Endodermal cell (in vitro differentiated cells): ENCODE results near the gene SPOCK1. TPM values are rescaled to one million over a fixed set of nuclear protein-coding genes. Genes with fewer than 3 reads are reported as not detected.

Experiments
- DNase-seq: peaks from one replicate; pipeline ENCODE4 v3.0.0-alpha.2; 2017
- H3K27ac ChIP-seq: 2 replicates; pipeline ENCODE4 v1.5.1; 2013; ENCODE audit warnings: mild to moderate bottlenecking, low read depth, low read length, moderate library complexity
- H3K27me3 ChIP-seq: 2 replicates; pipeline ENCODE4 v1.6.1; 2013; ENCODE audit warnings: mild to moderate bottlenecking, low read length, moderate library complexity; ENCODE audit not compliant: insufficient read depth, control insufficient read depth, poor library complexity, severe bottlenecking
- H3K36me3 ChIP-seq: 2 replicates; pipeline ENCODE4 v1.7.0; 2013; ENCODE audit warnings: mild to moderate bottlenecking, low read length, moderate library complexity; ENCODE audit not compliant: control insufficient read depth, insufficient read depth
- H3K4me1 ChIP-seq: one replicate; pipeline ENCODE4 v1.7.0; 2013; ENCODE audit warnings: low read length; ENCODE audit not compliant: control insufficient read depth, insufficient read depth
- H3K4me3 ChIP-seq: 2 replicates; pipeline ENCODE4 v1.5.1; 2013; ENCODE audit warnings: mild to moderate bottlenecking, low read length, moderate library complexity
- H3K9ac ChIP-seq: 2 replicates; pipeline ENCODE4 v1.6.1; 2013; ENCODE audit warnings: mild to moderate bottlenecking, low read length, moderate library complexity; ENCODE audit not compliant: poor library complexity, severe bottlenecking; ENCODE audit errors: extremely low read depth
- H3K9me3 ChIP-seq: 2 replicates; pipeline ENCODE4 v1.6.1; 2013; ENCODE audit warnings: mild to moderate bottlenecking, low read length, moderate library complexity; ENCODE audit not compliant: control insufficient read depth
- H3K27ac Mint-ChIP-seq: 2 replicates; pipeline ENCODE4 v1.8.0; 2020; ENCODE audit warnings: mixed read lengths
- H3K27me3 Mint-ChIP-seq: 2 replicates; pipeline ENCODE4 v1.8.0; 2021; ENCODE audit warnings: mild to moderate bottlenecking, mixed read lengths; ENCODE audit not compliant: insufficient read depth
- H3K36me3 Mint-ChIP-seq: 2 replicates; pipeline ENCODE4 v1.8.0; 2020; ENCODE audit warnings: low read depth, mixed read lengths
- H3K4me1 Mint-ChIP-seq: 2 replicates; pipeline ENCODE4 v1.8.0; 2020; ENCODE audit warnings: mixed read lengths
- H3K4me3 Mint-ChIP-seq: 2 replicates; pipeline ENCODE4 v1.8.0; 2020; ENCODE audit warnings: mild to moderate bottlenecking, moderate library complexity, mixed read lengths
- H3K9me3 Mint-ChIP-seq: 2 replicates; pipeline ENCODE4 v1.8.0; 2020; ENCODE audit warnings: mild to moderate bottlenecking, mixed read lengths
- CTCF ChIP-seq: fragments of 200-600 bp; sonication (generic); conservative IDR thresholded peaks from 2 replicates; pipeline ENCODE4 v1.5.0; 2021; ENCODE audit warnings: antibody characterized with exemption, mild to moderate bottlenecking
- WGBS, 2 experiments: methylation state at CpG; one replicate each; pipeline versions ENCODE4 v1.1.5 to v1.1.7; 2013; ENCODE audit warnings: missing lambda C conversion rate in 2 of 2, mixed read lengths in 1 of 2; ENCODE audit not compliant: insufficient coverage in 1 of 2, insufficient read length in 1 of 2; 5-methylcytosine and 5-hydroxymethylcytosine counted together
- total RNA-seq, 2 donors: library from RNA; stranded (reverse); fragmentation: NEBNext Ultra II Directional in 1 of 2; extraction: Animal tissue kit (Norgen Biotek cat#: 25700) in 1 of 2; gene quantifications; 2 replicates in 1 of 2; 3 replicates in 1 of 2; pipeline ENCODE4 v1.2.1, GENCODE V29; 2021

The SPOCK1 gene
- total RNA-seq, 2 donors from 2014 or later: 25.8 to 39.8 TPM

GRCh38 chr5:137203011-137203632, 296.0 kb downstream of the SPOCK1 start:
- H3K9ac ChIP-seq: no peak overlapping the region
- no peak overlapping the region for H3K27ac ChIP-seq
- Mint-ChIP-seq H3K36me3 (no peaks in the 10 kb centered on the region), H3K4me1 (peaks cover 49% of the 10 kb centered on the region), H3K27me3 (no peaks in the 10 kb centered on the region), H3K9me3 (no peaks in the 10 kb centered on the region), H3K27ac (no peak overlapping the region), H3K4me3 (no peak overlapping the region)
- TF ChIP-seq CTCF: no peak
- H3K36me3 ChIP-seq: no peaks in the 10 kb centered on the region
- H3K4me3 ChIP-seq: no peak overlapping the region
- DNase-seq: peak; percentile 50
- peaks cover 22% of the 10 kb centered on the region for H3K4me1 ChIP-seq
- WGBS, 2 experiments: 32 to 38% methylated on average over 3 to 4 of the region's 4 CpGs
- H3K27me3 ChIP-seq: no peaks in the 10 kb centered on the region
- H3K9me3 ChIP-seq: no peaks in the 10 kb centered on the region

GRCh38 chr5:137201876-137202275, 297.2 kb downstream of the SPOCK1 start:
- DNase-seq: peak; percentile 36
- 88 to 92% methylated on average over 2 to 3 of the region's 3 CpGs for WGBS, 2 experiments
- Mint-ChIP-seq H3K27ac (no peak overlapping the region), H3K36me3 (no peaks in the 10 kb centered on the region), H3K9me3 (no peaks in the 10 kb centered on the region), H3K4me1 (peaks cover 49% of the 10 kb centered on the region), H3K27me3 (no peaks in the 10 kb centered on the region), H3K4me3 (no peak overlapping the region)
- no peak for TF ChIP-seq CTCF
- Histone ChIP-seq H3K4me1 (peaks cover 22% of the 10 kb centered on the region), H3K27ac (no peak overlapping the region), H3K9me3 (no peaks in the 10 kb centered on the region), H3K9ac (no peak overlapping the region), H3K4me3 (no peak overlapping the region), H3K27me3 (no peaks in the 10 kb centered on the region), H3K36me3 (no peaks in the 10 kb centered on the region)

GRCh38 chr5:137200906-137201700, 298.0 kb downstream of the SPOCK1 start:
- Mint-ChIP-seq H3K4me1 (peaks cover 49% of the 10 kb centered on the region), H3K27me3 (no peaks in the 10 kb centered on the region), H3K36me3 (no peaks in the 10 kb centered on the region), H3K27ac (no peak overlapping the region), H3K9me3 (no peaks in the 10 kb centered on the region), H3K4me3 (no peak overlapping the region)
- H3K4me3 ChIP-seq: no peak overlapping the region
- TF ChIP-seq CTCF: no peak
- no peaks in the 10 kb centered on the region for H3K36me3 ChIP-seq
- no peaks in the 10 kb centered on the region for H3K27me3 ChIP-seq
- 86 to 94% methylated on average over 2 to 5 of the region's 5 CpGs for WGBS, 2 experiments
- no peak overlapping the region for H3K27ac ChIP-seq
- no peaks in the 10 kb centered on the region for H3K9me3 ChIP-seq
- H3K4me1 ChIP-seq: peaks cover 22% of the 10 kb centered on the region
- no peak overlapping the region for H3K9ac ChIP-seq
- DNase-seq: peak; percentile 38
